Measurements from ENCODE around the gene SLC39A11. TPM values are rescaled to one million over a fixed set of nuclear protein-coding genes. Genes with fewer than 3 reads are reported as not detected.

The SLC39A11 gene
- total RNA-seq, 1 donor from 2014 or later: 14.2 TPM

DNA sequence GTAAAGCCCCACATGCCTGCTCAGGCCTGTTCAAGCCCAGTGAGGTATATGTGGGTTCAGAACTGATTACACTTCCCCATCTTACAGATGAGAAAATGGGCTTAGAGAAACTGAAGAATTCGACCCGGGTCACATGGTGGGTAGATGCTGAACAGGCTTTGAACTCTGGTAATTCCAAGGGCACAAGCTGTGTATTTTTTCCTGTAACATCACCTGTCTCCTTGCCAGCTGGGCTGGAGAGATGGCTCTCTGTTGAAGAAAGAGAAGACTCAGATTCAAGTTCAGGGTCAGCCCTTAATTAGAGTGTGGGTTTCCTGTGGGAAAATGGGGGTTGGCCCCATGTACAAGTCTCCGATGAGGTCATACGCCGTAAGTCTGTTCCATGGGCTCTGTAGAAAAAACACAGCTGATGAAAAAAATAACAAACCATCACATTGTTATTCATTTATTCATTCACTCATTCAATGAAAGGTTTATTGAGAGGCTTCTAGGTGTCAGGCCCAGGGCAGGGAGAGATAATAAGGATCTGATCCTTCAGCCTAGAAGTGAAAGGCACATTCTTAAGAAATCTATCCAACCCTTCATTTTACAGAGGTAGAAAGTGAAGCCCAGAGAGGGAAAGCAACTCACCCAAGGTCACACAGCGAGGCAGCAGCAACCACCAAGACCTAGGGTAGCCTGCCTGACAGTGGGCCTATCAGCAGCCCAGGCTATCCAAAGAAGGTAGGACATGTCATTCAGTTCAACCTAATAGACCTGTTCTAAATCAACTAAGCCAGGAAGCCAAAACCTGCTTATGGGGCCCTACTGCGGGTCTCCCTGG lies 488.9 kb downstream of the SLC39A11 start:
- no peak for DNase-seq (ENCODE audit: low read depth, low spot score)

DNA sequence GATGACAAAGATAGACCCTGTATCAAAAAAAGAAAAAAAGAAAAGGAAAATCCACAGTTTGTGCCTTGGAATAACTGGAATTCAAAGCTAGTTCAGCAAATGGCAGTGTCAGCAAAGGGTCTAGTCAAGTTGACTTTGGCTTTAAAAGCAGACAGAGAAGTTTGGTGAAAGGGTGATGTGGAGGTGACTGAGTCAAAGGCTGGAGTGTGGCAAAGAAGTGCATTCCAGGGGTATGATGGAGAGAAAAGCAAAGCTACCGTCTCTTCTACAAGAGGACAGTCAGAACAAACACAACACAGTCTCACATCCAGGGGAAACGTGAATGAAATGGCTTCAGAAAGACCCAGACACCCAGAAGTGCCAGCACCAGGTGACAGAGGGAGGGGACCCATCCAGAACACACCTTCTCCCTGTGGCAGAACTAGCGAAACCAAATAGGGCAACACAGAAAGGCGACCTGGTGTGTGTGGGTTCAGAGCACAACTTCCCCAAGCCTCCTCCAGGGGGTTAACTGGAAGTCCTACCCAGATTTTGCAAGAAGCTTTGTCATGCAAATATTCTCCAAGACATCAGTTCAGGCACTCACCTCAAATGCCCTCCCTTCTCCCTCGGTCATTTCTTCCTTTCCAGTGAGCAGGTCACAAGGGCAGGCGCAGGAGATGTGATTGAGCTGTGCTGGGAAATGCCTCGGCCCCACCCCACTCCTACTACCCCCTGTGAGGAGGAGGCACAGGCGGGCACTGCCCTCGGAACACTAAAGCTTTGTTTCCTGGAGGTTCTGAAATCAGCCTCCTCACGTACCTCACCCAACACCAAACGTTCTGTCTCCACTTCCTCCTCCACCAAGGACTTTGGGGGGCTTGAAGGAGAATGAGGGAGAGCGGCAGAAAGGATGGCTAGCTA lies 489.7 kb downstream of the SLC39A11 start:
- DNase-seq (ENCODE audit: low read depth, low spot score): no peak

DNA sequence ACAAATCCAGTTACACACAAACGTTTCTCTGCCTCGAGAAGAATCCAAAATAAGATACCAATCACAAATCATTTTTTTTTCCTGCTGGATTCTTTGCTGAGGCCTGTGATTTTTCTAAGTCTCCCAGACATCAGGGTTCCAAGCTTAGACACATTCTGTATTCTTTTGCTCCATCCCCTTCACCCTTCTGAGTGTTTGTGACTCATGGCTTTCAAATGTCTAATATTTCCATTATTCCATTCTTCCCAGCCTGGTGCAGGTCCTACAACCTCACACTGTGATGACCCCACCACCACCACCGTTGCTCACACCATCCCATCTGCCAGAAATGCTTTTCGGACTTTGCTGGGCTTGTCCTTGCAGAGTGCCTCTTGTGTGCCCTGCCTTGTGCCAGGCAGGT lies 491.6 kb downstream of the SLC39A11 start:
- DNase-seq (ENCODE audit: low read depth, low spot score): no peak

DNA sequence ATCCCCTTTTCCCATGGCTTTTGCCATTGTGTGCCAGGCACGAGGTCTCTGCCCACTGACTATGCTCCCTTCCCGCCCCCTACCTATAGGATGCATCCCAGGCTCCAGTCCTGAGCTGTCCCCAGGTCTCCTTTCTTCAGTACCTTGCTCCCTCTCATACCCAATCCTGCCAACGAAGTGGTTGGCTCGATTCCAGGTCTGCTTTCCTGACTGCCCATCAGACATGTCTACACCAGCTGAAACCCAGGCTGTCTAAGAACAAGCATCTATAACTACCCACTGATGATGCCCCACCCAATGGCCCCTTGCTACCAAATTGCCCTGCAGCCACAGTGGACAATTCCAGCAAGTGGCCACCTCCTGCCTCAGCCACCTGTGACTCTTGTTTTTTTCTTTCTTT lies 492.6 kb downstream of the SLC39A11 start:
- no peak for DNase-seq (ENCODE audit: low read depth, low spot score)

DNA sequence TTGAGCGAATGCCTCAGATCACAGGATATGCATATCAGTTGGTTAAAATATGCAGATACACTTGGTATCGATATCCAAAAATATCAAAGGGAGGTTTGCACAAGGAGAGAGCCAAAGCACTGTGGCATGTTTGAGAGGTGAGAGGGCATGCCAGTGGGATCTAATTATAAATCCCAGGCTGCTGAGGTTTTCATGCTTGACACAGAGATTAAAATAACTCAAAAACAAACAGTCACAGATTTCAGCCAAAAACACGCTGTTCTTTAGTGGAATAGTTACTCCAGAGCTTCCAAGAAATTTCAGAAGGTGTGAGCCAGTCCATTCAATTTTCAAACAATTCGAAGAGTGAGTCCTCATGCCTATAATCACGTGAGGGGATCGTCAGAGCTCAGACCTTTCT lies 493.8 kb downstream of the SLC39A11 start:
- DNase-seq (ENCODE audit: low read depth, low spot score): no peak

DNA sequence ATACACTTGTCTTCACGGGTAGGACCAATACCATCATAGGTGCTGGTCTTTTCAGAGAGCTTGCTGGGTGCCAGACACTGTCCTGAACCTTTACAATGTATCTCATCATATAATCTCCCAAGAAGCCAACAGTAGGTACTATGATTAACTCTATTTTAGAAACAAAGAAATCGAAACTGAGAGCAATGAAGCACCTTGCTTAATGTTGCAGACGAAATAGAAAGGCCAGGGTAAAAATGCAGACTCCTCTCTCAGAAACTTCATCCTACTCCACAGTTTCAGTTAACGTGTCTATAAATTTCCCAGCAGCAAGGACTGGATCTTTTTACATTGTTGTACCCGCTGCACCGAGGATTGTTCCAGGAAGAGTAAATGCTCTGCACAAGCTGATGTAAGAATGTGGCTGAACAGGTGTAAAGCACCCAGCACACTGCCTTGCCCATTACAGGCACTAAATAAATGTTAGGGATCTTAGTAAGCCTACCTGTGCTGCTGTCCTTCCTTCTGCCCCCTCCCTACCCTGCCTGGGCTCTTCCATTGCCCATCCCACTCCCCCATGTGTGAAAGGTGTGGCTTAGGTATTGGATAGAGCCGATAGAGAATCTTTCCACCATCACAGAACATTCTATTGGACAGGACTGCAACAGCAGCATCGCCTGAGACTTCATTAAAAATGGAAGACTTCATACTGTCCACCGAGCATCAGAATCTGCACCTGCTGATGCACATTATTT lies 495.0 kb downstream of the SLC39A11 start:
- DNase-seq (ENCODE audit: low read depth, low spot score): no peak

Other genes starting within 250 kb of the SLC39A11 start
- gene SSTR2, start 72.3 kb upstream of the SLC39A11 start, total RNA-seq: not detected in 2 replicates
- 17.1 and 19.2 TPM in 2 replicates for gene COG1, start 100.4 kb upstream of the SLC39A11 start, total RNA-seq
- not detected in 2 replicates for gene CPSF4L, start 169.2 kb upstream of the SLC39A11 start, total RNA-seq
- gene CDC42EP4, start 219.3 kb upstream of the SLC39A11 start, total RNA-seq: 21.4 and 34.2 TPM in 2 replicates

All from pulmonary artery endothelial cell (primary cell).